ENCODE results near the gene CEACAM1.
"Not testable (repeated sequence)": the region's sequence is repeated elsewhere in the genome, so short reads cannot be mapped to it uniquely, and the experiment has no call there.

CEACAM1 gene

DNA sequence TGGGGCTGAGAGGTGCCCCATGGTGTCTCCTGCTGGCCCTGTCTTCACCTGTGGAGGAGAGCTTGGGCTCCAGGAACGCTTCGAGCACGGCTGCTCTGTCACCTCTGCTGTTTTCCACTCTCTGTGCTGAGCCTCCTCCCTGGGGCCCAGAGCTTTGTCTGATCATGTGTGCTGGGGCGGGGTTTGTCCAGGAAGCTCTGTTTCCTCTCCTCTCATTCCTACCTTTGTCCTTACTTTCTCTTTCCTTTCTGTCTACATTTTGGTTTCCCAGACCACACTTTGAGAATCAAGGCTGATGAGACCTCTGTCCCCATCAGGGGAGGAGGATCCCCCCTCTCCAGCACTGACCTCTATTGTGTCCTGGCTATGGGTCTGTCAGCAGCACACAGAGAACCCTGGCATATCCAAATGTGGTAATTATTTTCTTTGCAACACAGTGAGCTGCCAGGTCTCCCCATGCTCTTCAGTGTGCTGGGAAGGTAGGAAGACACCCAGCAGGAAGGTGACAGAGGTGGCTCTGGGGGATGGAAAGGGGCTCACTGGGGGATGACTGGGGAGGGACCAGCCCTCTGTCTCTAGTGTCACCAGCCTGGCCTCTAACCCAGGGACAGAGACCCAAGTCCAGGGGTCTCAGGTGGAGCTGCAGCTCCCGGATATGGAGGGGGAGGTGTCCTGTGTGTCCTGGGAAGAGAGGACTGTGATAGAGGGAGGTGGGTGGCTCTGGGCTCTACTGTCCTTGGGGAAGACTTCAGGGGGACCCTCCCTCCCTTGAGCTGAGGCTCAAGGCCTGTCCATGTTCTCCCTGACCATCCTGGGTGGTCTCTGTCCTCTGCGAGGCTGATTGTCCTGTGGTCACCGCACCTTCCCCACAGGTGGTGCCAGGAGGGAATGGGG is at the start of gene CEACAM1:
Gene CEACAM1 (minus strand): TSS at position 128 of the 894 bp plus-strand sequence. CDS start 107 bp downstream, at position 21.
- DNase-seq (ENCODE audit: low spot score) = peak; percentile 13

DNA sequence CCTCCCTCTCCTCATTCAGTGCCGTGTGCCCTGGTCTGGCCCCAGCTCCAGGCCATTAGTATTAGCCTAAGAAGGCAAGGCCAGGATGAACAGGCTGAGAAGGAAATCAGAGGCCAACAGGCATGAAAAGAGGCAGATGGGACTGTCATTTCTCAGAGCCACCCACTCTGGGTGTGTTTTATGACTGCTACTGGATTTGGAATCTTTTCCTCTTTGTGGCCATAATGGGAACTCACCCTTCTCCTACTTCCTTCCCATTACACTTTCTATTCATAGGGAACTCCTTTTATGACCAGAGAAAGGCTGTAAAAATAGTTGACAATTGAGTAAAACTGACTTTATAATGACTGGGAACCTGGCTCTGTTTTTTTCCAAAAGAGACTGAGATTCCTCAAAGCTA is 48.7 kb upstream of the CEACAM1 start:
- DNase-seq (ENCODE audit: low spot score) = no peak

DNA sequence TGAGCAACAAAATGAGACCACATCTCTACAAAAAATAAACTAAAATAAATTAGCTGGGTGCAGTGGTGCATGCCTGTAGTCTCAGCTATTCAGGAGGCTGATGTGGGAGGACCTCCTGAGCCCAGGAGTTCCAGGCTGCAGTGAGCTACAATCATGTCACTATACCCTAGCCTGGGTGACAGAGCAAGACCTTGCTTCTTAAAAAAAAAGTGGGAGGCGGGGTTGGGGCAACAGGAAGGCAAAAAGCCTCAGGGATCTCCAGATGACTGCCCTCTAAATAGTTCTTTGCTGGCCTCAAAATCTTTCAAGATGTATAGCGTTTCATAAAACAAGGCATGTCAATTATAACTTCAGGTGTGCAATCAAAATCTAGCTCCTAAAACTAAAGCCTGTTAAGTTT is 48.0 kb upstream of the CEACAM1 start:
- no peak for DNase-seq (ENCODE audit: low spot score)

DNA sequence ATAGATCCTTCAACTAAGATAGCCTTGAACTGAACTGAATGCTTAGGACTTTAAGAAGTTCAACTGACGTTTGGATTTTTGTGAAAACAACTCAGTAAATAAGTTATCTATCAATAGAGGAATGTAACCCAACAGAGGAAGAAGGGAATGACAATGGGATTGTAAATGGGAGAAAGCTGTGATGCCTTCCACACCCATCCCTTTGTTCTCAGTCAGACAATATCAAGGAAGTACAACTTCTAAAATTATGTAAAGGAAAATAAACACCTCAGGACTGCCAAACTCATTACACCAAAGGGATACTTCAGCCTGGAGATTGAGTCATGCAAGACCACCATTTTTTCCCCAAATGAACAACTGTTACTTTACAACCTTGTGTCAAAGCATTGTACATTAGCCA is 45.4 kb upstream of the CEACAM1 start:
- no peak for DNase-seq (ENCODE audit: low spot score)

DNA sequence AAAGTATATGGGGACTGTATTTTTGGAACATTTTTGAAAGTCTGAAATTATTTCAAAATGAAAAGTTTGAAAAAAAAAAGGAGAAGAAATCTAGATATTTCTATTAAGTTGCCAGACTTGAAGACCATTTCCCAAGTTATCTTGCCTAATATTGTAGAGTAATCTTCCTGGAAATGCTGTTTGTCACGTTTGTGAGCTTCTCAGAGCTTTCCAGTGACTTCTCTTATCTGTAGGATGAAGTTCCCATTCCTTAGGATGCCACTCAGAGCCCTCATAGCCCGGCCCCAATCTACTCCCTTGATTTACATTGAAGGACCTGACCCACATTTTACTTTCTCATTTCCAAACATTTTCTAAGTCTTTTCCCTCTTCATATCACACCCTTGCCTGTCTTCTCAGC is 42.8 kb upstream of the CEACAM1 start:
- no peak for DNase-seq (ENCODE audit: low spot score)

DNA sequence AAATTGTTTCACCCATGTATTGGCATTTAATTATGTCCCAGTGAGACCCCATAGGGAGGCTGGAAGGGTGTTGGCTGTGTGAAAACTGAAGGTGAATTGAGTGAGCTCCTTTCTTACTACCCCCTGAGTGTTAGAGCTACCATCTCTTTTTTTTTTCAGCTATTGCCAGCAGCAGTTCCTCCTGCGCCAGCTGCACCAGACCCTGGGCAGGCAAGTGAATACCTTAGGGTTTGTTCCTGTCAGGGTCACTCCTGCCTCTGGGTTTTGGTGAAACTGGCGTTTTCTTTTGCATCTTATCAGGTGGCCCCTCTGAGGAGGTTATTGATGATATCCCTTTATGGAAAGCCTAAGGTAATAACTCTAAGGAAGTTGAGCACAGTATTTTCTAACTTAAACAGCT is 40.9 kb upstream of the CEACAM1 start:
- DNase-seq (ENCODE audit: low spot score) = no peak

DNA sequence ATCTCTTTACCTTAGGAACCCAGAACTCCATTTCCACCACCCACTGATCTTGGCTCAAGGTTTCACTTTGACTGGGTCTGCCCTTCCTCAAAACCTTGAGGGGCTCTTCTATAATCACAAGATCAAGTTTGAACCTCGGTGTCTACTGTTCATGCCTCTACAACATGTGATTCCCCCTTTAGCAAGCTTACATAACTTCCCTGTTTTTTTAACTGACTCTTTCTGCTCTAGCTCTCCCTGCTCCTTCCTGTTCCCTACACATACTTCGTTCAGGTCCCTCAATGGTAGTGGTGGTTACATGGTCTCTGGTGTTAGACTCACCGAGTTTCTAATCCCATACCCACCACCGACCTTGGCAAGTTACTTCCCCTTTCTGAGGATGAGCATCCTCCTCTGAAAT is 39.7 kb upstream of the CEACAM1 start:
- DNase-seq (ENCODE audit: low spot score) = no peak

DNA sequence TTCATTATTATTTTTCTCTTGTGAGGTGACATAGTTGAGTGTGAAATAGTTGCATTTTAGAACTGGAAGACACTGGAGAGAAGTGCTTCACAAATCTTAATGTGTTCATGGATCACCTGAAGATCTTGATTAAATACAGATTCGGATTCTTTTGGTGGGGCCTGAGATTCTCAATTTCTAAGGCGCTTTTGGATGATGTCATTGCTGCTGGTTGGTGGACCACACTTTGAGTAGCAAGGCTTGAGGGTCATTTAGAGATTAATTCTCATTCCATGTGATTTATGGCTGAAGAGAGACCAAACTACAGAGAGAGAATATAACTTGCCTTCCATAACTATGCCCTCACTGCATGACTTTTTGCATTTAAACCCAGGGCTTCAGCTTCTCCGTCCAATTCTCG is 39.3 kb upstream of the CEACAM1 start:
- no peak for DNase-seq (ENCODE audit: low spot score)

DNA sequence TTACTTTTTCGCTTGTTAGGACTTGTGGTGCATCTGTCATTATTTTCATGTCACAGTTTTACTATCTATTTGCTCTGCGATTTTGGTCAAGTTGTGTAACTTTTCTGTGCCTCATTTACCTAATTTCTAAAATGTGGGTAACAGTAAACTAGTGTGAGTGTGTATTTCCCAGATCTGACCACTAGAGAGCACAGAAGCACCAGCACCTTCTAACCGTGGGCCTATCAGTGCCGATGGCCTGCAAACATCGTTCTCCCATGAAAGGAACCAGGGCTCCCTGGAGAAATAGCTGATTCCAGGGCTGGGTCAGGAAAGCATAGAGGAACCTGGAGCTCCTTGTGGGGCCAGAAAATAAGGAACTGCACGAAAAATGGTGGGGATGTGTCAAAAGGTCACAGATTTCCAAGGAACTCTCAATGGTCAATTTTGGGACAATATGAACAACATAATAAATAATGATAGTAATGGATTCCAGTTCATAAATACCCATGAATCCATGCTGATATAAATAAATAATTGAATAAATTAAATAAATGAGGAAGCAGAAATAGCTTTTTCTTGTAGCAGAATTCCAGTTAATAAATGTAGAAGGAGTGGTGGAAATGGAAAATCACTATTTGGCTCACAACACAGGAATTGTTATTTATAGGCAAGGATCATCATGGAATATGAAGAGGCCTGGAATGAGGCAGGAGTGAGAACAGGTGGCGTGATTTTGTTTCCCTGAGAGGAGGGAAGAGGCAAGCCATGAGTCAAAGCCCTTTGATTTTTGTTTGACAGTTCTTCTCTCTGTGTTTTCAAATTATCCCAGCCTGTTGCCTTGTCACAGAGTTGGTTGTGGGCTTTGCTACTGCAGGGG is 35.3 kb upstream of the CEACAM1 start:
- peak; percentile 33 for DNase-seq (ENCODE audit: low spot score)

DNA sequence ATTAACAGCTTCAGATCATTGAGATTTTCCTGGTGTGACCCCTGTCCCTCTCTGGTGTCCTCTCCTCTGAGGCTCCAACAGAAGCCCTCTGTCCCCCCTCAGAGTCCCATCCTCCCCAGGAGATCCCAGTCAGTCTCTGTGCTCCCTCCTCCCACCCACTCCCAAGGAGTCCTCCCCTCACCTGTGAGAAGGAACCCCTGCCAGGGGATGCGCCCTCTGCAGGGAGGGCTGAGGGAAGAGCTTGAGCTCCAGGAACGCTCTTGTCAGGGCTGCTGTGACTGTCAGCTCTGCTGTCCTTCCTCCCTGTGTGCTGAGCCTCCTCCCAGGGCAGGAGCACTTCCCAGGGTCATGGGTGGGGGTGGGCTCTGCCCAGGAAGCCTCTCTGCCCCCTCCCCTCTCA is 33.2 kb upstream of the CEACAM1 start:
- DNase-seq (ENCODE audit: low spot score) = no peak

DNA sequence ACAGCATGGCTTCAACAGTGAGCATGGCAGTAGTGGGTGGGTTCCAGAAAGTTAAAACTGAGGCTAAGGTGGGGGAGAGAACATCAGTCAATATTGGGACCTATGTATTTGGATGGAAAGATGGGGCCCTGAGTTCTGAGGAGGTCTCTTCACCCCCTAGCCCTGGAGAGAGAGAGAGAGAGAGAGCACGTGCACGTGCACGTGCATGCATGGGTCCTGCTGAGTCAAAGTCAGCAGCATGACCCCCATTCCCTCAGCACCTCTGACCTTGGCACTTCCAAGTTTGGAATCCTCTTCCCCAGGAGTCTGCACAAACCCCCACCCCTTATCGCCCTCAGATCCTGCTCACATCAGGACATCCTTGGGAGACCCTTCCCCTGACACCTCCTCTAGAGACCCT is 32.5 kb upstream of the CEACAM1 start:
- DNase-seq (ENCODE audit: low spot score) = no peak

DNA sequence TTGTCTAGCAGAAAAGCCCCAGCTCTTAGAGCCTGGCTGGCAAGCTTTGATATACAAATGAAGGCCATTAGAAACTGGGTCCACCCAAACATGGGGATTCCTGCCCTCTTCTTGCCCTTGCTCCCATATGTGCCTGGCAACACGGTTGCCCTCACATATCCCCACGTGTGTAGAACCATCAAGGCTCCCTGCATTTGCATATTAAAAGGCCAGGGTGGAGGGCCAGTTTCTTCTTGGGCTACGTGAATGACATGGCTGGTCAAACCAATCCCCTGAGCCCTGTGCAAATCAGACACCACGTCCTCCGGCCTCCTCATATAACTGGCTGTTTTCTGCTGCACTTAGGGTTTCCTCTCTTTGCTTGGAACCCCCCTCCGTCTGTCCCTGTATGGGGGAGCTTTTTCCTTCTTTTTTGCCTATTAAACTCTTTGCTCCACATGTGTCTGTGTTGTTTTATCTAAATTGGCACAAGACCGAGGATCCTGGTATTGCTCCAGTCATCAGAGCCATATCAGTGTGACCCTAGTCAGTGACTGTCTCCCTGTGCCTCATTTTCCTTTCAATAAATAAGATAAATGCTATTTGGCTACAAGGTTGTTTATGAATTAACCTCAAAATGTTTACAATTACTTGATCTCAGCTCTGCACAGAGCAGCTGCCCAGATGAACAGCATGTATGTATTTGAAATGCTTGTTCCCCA is 30.3 kb upstream of the CEACAM1 start:
- DNase-seq (ENCODE audit: low spot score) = no peak

DNA sequence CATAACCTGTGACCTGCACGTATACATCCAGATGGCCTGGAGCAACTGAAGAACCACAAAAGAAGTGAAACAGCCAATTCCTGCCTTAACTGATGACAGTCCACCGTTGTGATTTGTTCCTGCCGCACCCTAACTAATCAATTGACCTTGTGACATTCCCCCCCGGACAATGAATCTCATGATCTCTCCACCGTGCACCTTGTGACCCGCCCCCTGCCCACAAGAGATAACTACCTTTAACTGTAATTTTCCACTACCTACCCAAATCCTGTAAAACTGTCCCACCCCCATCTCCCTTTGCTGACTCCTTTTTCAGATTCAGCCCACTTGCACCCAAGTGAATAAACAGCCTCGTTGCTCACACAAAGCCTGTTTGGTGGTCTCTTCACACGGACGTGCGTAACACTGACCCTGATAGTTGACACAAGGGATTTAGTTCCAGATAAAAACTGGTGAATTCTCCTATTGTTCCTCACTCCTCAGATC is 29.1 kb upstream of the CEACAM1 start:
- not testable (repeated sequence) for DNase-seq (ENCODE audit: low spot score)

DNA sequence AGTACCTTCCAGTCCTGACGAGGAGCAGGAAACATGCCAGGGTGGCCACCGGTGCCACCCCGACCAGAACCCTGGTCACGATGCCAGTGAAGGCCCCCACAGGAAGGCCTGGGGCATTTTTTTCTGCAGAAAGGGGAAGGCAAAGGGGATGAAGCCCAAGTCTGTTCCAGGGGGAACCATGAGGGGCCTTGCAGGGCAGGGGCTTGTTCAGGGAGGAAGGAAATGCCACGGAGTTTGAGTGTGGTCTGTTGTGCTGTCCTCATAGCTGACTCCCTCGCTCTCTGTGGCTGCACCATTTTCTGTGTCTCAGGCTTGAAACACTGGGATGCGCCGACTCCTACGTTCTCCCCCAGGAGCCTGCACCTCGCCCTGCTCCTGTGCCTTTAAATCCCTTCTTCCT is 27.5 kb upstream of the CEACAM1 start:
- no peak for DNase-seq (ENCODE audit: low spot score)

DNA sequence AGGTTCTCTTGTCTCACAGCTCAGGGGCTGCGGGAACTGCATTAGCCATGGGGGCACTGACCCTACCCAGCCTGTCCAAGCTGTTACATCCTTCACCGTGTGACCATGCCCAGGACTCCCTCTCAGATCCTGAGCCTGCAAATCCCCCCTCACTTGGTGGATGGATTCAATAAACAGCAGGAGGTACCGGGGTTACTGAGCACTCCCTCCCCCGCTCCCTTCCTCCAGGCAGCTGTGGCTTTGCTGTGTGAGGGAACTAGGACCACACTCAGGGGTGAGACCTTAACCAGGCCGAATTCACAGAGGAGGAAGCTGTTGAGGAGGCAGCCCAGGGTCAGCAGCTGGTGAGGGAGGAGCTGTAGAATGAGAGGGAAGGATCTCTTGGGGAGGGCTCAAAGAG is 27.0 kb upstream of the CEACAM1 start:
- DNase-seq (ENCODE audit: low spot score) = no peak

DNA sequence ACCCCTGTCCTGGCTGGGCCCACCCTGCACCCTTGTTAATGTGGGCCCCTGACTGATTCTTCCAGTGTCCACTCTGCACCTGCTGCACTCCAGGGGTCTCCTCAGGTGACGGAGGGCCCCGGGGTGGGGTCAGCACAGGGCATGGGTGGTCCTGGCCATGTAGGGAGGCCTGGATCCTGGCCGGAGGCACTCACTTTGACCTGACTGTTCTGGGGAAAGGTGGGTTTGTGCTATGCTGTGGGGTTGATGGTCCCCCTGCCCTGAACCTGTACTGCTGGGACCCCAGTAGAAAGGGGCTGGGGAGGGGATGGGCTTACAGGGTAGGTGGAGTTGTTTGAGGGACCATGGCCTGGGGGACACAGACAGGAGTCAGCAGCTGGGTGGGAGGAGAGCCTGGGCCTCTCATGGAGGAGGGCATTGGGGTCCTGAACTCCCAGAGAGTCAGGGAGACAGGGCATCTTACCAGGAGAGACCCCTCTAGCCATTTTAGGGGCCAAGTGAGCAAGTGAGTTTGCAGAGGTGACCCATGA is 25.8 kb upstream of the CEACAM1 start:
- DNase-seq (ENCODE audit: low spot score) = no peak

DNA sequence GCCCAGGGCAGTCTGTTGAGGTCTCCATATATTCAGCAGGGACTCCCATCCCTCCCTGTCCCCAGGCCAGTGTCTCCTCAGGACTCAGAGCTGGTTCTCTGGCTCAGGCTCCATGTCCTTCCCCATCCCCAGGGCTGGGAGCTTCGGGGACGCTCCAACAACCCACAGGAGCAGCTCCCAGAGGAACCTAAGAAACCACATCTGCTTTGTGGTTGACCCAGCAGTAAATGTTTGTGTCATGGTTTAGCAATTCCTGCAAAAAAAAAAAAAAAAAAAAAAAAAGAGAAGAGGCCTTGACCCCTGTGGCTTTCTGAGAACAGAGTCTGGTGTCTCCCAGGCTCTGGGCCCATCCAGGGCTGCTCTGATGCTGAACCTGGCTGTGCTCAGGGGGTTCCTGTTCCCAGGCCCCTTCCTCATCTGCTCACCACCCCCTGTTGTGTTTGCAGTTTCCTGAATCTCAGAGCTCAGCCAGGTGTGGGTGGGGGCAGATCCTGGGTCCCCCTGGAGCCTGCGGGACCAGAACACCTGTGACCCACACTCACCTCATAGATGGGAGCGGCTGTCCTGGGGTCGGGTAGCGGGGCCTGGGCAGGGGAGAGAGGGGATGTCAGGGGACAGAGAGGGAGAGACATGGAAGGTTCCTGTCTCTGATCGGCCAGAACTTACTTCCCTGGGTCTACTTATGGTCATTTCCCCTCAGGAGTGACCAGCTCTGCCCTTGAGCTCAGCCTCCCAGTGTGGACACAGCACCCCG is 25.2 kb upstream of the CEACAM1 start:
- DNase-seq (ENCODE audit: low spot score) = no peak

DNA sequence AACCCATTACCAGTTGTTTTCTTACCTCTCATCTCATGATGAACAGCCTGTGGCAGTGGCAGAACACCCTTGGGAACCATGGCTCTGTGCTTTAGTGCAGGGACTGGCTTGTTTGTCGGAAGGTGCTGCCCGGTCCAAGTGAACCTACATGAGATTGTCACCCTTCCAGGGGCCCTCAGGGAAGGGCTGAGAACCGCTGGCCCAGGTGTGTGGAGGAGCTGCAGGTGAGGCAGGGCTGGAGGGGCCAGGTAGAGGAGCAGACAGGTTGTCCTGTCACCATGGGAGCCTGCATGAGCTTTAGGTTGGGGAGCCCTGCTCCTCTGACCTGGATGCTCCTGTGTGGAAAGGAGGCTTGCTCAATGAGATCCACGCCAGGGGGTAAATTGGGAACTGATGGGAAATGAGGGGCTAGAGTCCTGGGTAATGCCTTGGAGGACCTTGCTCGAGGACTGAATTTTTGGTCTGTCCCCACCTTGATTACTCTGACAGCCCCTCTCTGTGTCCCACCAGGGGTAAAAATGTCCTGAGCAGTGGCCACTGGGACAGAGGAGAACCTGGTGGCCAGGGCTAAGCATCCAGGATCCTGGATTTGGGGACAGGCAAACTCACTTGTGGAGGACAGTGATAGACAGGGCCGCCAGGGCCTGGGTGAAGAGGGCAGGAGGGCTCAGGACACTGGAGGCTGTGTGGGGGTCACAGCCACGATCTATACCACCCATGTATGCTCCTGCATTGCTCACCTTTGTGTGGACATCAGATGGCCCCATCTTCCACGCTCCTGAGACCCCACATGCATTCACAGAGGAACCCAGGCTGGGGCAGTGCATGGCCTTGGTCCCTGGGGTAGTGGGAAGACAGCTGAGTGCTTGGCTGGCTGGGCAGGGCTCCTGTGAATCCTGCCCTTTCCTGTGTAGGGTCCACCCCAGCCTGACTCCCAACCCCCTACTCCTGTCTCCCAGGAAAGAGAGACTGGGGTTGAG is 24.1 kb upstream of the CEACAM1 start:
- DNase-seq (ENCODE audit: low spot score) = no peak

DNA sequence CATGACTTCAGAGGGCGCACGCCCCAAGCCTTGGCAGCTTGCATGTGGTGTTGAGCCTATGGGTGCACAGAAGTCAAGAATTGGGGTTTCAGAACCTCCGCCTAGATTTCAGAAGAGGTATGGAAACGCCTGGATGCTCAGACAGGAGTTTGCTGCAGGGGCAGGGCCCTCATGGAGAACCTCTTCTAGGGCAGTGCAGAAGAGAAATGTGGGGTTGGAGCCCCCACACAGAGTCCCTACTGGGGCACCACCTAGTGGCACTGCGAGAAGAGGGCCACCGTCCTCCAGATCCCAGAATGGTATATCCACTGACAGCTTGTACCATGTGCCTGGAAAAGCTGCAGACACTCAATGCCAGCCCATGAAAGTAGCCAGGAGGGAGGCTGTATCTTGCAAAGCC is 22.2 kb upstream of the CEACAM1 start:
- DNase-seq (ENCODE audit: low spot score) = not testable (repeated sequence)

DNA sequence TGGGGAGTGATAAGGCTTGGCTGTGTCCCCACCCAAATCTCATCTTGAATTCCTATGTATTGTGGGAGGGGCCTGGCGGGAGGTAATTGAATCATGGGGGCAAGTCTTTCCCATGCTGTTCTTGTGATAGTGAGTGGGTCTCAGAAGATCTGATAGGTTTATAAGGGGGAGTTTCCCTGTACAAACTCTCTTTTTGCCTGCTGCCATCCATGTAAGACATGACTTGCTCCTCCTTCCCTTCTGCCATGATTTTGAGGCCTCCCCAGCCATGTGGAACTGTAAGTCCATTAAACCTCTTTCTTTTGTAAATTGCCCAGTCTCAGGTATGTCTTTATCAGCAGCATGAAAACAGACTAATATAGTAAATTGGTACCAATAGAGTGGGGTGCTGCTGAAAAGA is 20.8 kb upstream of the CEACAM1 start:
- DNase-seq (ENCODE audit: low spot score) = not testable (repeated sequence)

Data from kidney capillary endothelial cell (primary cell).